SKM-1 (cell line): ENCODE results near the gene CD6.

Experiments used
- DNase-seq: peaks from one replicate; lab custom pipeline; 2025; ENCODE audit not compliant: unreplicated experiment; lab: John Stamatoyannopoulos, UW

Gene CD6

GRCh38 chr11:60935676-60936442, 35.6 kb upstream of the CD6 start:
- no peak for DNase-seq

- DNase-seq = no peak
These were observed 34.9 kb upstream of the CD6 start for GRCh38 chr11:60936467-60937143.

DNA sequence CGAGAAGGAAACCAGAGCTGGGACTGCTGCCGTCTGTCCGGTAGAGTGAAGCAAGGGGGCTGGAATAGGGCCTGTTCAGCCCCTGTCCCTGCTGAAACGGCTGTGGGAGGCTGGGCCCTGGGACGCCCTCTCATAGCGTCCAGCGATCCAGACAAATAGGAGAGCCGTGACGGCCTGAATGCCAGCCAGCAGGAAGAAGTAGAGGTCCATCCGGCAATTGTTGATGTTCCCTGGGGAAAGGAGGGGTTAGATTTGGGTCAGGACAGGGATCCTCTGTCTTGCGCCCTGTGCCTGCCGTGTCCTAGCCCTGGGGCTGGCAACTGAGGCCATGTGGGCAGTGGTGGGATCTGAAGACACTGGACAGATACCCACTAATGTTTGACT, 34.3 kb upstream of the CD6 start:
- no peak for DNase-seq

GRCh38 chr11:60937811-60938210, 33.7 kb upstream of the CD6 start:
- DNase-seq = no peak

DNA sequence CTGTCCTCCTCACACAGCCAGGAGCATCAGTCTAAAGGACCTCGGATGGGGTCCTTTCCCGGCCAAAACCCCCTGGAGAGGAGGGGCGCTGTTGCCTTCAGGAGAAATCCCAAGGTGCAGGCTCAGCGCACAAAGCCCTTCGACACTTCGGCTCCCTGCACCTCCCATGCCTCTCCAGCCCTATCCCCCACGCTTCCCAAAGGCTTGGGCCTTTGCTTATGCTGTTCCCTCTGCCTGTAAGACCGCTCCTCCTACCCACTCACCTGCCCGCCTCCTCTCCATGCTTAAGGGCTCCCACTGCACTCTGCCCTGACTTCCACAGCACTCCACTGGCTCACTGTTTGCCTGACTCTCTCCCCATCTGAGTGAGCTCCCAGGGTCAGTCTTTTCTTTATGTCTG, 33.0 kb upstream of the CD6 start:
- DNase-seq = no peak

DNA sequence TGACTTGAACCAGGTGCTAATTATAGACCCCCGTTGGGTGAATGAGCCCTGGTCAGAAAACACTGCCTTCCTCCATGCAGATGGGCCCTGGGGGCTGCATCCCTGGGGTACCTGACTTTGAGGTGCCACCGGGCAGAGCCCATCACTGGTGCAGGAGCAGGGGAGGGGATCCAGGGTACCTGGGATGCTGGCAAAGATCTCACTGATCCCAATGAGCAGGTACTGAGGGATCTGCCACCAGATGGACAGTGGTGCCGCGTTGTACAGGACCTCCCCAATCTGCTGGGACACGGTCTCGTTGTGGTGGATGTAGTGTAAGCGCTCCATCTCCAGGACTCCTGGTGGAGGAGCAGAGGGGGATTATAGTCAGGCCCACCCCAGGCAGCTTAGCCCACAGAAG, 32.2 kb upstream of the CD6 start:
- DNase-seq = no peak

DNA sequence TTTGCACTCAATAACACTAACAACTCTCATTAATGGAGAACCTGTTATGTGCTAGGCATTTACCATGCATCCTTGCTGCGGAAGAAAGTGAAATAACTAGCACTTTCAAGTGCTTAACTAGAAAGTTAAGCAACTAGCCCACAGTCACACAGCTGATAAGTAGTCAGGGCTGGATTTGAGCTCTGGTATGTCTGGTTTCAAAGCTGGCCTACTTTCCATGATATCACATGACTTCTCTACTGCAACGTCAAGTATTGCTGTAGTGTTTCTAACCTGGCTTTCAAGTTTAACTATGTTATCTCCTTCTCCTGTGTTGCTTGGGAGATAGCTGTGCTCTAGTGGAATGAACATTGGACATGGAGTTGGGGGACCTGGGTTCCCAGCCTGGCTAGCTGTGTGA, 31.6 kb upstream of the CD6 start:
- DNase-seq = no peak

GRCh38 chr11:60941371-60942119, 29.9 kb upstream of the CD6 start:
- no peak for DNase-seq

GRCh38 chr11:60942219-60942618, 29.3 kb upstream of the CD6 start:
- DNase-seq = no peak

DNA sequence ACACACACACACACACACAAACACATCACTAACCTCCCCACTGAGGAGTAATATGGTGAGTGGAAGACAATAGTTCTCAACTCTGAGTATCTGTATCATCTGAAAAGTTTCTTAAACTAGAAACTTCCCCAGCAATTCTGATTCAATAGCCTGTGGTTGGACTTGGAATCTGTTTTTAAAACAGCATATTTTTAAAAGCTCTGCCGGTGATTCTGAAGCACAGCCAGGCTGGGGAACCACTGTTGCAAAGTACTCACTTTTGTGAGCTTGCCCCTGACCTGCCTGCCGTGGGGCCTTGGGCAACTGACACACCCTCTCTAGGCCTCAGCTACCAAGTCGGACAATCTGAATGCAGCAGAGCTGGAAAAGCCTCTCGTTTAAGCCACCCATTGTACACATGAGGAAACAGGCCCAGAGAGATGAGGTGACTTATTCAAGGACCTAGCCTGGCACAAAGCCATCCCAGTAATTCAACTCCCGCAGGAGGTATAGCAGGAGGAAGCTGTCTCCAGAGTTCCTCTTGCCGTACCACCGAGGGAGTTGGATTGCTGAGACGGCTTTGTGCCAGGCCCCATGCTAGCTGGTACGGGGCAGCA, 28.4 kb upstream of the CD6 start:
- DNase-seq = no peak

DNA sequence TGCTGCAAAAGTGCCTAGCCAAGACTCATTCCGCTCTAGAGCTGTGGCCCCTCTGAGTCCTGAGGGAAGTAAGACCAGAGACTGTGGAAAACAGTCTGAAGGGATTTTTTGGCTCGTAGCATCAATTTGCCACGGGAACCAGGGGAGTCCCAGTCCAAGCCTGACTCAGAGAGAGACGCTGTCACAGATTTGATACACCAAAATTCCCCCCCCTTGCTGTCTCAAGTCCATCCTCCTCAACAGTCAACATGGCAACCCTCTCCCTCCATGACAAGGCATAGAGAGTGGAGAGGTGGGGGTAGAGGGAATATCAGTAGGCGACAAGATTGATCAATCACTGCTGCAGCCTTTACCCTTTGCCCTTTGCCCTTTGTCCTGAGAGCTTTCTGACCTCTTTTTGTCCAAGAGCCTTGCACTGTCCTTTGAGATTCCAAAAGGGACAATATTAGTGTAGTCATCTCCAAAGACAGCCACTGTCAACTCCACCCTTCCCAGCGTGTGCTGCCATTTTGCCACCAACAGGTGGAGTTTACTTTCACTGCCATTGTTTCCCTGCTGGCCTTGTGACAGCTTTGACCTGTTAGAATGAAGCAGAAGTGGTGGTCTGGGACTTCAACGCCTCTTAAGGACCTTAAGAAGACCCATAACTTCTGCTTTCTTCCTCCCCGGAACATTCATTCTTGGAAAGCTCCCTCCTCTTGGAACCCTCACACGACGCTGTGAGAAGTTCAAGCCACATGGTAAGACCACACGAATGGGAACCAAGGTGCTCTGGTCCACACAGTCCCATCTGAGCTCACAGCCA, 26.8 kb upstream of the CD6 start:
- no peak for DNase-seq

- no peak for DNase-seq
These were observed 26.2 kb upstream of the CD6 start for GRCh38 chr11:60945295-60945667.

DNA sequence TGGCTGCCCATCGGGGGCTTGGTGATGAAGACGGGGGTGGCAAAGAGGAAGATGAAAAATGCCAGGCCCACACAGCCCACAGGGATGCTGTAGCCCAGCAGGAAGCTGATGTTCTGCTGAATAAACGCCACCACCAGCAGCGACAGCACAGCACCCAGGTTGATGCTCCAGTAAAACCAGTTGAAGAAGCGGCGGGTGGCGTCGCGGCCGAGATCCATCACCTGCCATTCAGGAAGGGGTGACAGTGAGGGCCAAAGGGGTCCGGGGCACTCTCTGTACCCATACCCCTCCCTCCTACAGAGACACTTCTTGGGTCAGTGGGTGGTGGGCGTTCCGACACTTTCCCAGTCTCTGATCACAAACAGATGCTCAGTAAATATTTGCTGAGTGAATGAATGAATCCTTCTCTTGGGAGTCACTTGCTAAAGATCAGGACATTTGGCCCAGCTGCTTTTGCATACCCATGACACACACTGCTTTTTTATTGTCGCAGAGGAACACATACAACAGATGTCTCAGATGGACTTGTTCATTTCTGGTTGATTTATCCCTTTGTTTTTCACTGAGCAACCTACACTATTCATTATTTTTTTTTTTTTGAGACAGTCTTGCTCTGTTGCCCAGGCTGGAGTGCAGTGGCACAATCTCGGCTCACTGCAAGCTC, 24.7 kb upstream of the CD6 start:
- no peak for DNase-seq

GRCh38 chr11:60947700-60948099, 23.8 kb upstream of the CD6 start:
- no peak for DNase-seq

- DNase-seq = no peak
These were observed 23.2 kb upstream of the CD6 start for GRCh38 chr11:60948250-60948649.

DNA sequence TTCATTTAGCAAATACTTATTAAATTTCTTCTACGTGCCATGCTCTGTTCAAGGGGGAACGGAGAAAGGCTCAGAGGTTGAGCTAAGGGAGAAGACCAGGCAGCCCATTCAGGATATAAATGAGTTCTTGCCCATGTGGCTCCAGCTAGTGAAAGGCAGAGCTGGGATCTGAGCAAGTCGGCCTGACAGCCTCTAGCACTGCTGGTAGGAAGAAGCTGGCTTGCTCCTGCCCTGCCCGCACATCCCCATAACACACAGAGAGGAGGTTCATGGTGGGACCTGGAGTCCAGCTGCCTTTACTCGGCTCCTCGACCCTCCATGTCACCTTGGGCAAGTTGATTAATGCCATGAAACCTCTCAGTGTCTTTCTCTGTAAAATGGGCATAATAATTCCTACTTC, 21.5 kb upstream of the CD6 start:
- DNase-seq = no peak

DNA sequence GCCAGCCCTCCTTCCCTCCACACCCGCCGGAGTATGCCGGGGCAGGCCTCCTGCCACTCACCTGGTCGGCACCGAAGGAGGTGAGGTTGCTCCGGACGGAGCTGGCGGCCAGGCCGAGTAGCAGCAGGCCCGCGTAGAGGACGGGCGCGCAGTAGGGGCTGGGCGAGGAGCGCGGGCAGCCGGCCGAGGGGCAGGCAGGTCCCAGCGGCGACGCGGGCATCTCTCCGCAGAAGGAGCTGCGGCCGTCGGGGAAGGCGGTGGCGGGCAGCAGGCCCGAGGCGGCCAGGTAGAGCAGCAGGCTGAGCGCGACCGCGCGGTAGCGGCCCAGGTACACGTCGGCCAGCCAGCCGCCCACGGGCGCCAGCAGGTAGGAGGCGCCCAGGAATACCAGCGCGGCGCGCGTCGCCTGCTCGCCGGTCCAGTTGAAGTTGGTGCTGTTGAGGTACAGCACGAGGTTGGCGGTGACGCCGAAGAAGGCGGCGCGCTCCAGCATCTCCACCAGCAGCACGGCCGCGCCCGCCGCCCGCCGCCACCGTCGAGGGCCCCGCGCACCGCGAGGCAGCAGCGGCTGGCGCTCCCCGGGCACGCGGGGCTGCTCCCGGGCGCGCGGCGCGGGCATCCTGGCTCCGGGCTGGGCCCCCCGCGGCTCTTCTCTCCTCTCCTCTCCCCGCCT, 20.4 kb upstream of the CD6 start:
- DNase-seq = no peak

DNA sequence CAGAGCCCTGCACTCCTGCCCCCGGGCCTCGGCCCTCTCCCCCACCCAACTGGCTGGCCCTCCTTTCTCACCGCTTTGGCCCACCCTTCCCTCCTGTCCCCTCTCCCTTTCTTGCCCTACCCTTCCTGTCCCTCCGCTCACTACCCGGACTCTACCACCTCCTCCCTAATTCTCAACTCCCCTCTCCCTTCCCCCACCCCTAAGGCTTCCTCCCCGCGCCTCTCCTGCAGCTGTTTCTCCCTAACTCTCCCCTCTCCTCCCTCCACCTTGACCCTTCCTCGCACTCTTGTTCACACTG, 19.9 kb upstream of the CD6 start:
- no peak for DNase-seq

DNA sequence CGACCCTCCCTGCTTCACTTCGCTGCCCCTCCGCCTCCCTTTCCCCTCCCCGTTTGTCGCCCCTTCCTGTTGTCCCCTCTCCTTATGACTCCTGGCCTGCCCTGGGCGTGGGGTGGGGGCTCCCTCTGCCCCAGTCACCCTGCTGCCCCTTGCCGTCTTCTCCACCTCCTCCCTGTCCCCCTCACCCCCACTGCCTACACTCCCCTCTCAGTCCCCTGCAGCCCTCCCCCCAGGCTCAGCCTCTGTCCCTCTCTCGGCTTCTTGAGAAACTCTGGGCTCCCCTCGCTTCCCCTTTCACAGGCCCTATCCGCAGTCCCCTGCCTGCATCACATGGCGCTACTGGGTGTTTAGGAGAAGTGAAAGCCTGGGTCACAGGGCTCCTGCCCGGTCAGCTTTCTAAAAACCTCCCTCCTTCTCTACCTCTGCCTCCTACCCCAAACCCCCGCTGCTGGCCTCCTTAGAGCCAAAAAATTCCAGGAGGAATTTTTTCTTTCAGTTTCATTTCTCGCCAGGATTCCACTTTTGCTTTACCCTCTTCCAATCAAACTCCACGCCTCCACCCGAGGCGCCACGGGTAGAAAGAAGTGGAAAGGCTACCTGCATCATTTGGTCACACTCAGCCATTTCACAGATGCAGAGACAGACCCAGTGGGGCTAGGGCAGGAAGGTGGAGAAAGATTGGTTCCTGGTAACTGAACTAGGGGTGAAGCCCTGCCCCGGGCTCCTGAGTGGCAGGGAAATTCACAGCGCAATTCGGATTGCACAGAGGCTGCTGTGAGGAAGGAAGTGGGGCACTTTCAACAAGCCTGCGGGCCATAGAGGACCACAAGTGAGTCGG, 19.4 kb upstream of the CD6 start, which contains the start of gene SLC15A3:
TSS of gene SLC15A3 (minus strand) at position 273 of the 838 bp plus-strand sequence. CDS start 625 bp downstream, outside the sequence.
- DNase-seq = peak; percentile 88
